ENCODE measurements around the gene ROCK2.

Gene ROCK2

GRCh38 chr2:11309706-11310105 is 34.7 kb downstream of the ROCK2 start:
- no peak for DNase-seq (ENCODE audit: low spot score)

- DNase-seq (ENCODE audit: low spot score): no peak
These were observed 36.5 kb downstream of the ROCK2 start for GRCh38 chr2:11307764-11308415.

GRCh38 chr2:11305958-11306357 is 38.5 kb downstream of the ROCK2 start:
- no peak for DNase-seq (ENCODE audit: low spot score)

- DNase-seq (ENCODE audit: low spot score): no peak
These were observed 39.1 kb downstream of the ROCK2 start for GRCh38 chr2:11305338-11305737.

GRCh38 chr2:11304476-11304875 is 40.0 kb downstream of the ROCK2 start:
- no peak for DNase-seq (ENCODE audit: low spot score)

- DNase-seq (ENCODE audit: low spot score): no peak
These were observed 41.0 kb downstream of the ROCK2 start for GRCh38 chr2:11303290-11304013.

- no peak for DNase-seq (ENCODE audit: low spot score)
These were observed 45.0 kb downstream of the ROCK2 start for GRCh38 chr2:11299439-11299838.

- DNase-seq (ENCODE audit: low spot score): no peak
These were observed 45.8 kb downstream of the ROCK2 start for GRCh38 chr2:11298592-11298991.

GRCh38 chr2:11296401-11296800 is 48.0 kb downstream of the ROCK2 start:
- DNase-seq (ENCODE audit: low spot score): no peak

- no peak for DNase-seq (ENCODE audit: low spot score)
These were observed 51.8 kb downstream of the ROCK2 start for GRCh38 chr2:11292464-11293255.

GRCh38 chr2:11290713-11291112 is 53.7 kb downstream of the ROCK2 start:
- no peak for DNase-seq (ENCODE audit: low spot score)

- no peak for DNase-seq (ENCODE audit: low spot score)
These were observed 54.2 kb downstream of the ROCK2 start for GRCh38 chr2:11290211-11290610.

GRCh38 chr2:11288431-11288830 is 56.0 kb downstream of the ROCK2 start:
- DNase-seq (ENCODE audit: low spot score): no peak

- no peak for DNase-seq (ENCODE audit: low spot score)
These were observed 57.7 kb downstream of the ROCK2 start for GRCh38 chr2:11286749-11287148.

- DNase-seq (ENCODE audit: low spot score): no peak
These were observed 58.1 kb downstream of the ROCK2 start for GRCh38 chr2:11286323-11286722.

- DNase-seq (ENCODE audit: low spot score): no peak
These were observed 58.9 kb downstream of the ROCK2 start for GRCh38 chr2:11285499-11285898.

GRCh38 chr2:11281186-11281585 is 63.2 kb downstream of the ROCK2 start:
- DNase-seq (ENCODE audit: low spot score): no peak

- no peak for DNase-seq (ENCODE audit: low spot score)
These were observed 63.7 kb downstream of the ROCK2 start for GRCh38 chr2:11280713-11281112.

GRCh38 chr2:11279398-11279797 is 65.0 kb downstream of the ROCK2 start:
- no peak for DNase-seq (ENCODE audit: low spot score)

GRCh38 chr2:11278219-11278618 is 66.2 kb downstream of the ROCK2 start:
- no peak for DNase-seq (ENCODE audit: low spot score)

- no peak for DNase-seq (ENCODE audit: low spot score)
These were observed 68.5 kb downstream of the ROCK2 start for GRCh38 chr2:11275910-11276309.

GRCh38 chr2:11270891-11271290 is 73.5 kb downstream of the ROCK2 start:
- DNase-seq (ENCODE audit: low spot score): no peak

- DNase-seq (ENCODE audit: low spot score): no peak
These were observed 76.5 kb downstream of the ROCK2 start for GRCh38 chr2:11267931-11268330.
